ENCODE data around the gene CHSY1. TPM values are rescaled to one million over a fixed set of nuclear protein-coding genes. Genes with fewer than 3 reads are reported as not detected.

CHSY1 gene
- total and polyA plus RNA-seq, 2 of the 13 experiments (the other 11 are each of a cell fraction or from before 2014, with no cell fraction given), result 13.3 to 13.7 TPM

- no peak for TF ChIP-seq CENPX (CRISPR knock-in tag; IDR thresholded peaks at IDR 0.05)
- peak; percentile 81 for TF ChIP-seq ARNT2 (CRISPR knock-in tag; IDR thresholded peaks at IDR 0.05; ENCODE audit: low read depth)
- TF ChIP-seq DMTF1 (CRISPR knock-in tag; IDR thresholded peaks at IDR 0.05), result no peak
- TF ChIP-seq FOSL2 (CRISPR knock-in tag; IDR thresholded peaks at IDR 0.05), result peak; percentile 55; the same call in 1 of the 2 replicates
- TF ChIP-seq ZBTB40 (IDR thresholded peaks at IDR 0.05), result no peak
- peak; percentile 75 for TF ChIP-seq ZBTB40 (CRISPR knock-in tag; IDR thresholded peaks at IDR 0.05)
- TF ChIP-seq PHF20 (CRISPR knock-in tag; IDR thresholded peaks at IDR 0.05), result peak; percentile 90
- no peak for TF ChIP-seq ZNF337 (CRISPR knock-in tag; IDR thresholded peaks at IDR 0.05; ENCODE audit: borderline replicate concordance, low read depth)
- no peak for TF ChIP-seq TSC22D2 (CRISPR knock-in tag; IDR thresholded peaks at IDR 0.05; ENCODE audit: borderline replicate concordance)
- peak; percentile 89; the same call in 1 of the 2 replicates for TF ChIP-seq ETS1 (CRISPR knock-in tag; IDR thresholded peaks at IDR 0.05)
- TF ChIP-seq RFXANK (CRISPR knock-in tag; IDR thresholded peaks at IDR 0.05), result no peak
- peak; percentile 96 for TF ChIP-seq GMEB1 (CRISPR knock-in tag; IDR thresholded peaks at IDR 0.05; ENCODE audit: borderline replicate concordance)
- TF ChIP-seq ZNF550 (CRISPR knock-in tag; IDR thresholded peaks at IDR 0.05; ENCODE audit: borderline replicate concordance), result 0 out of 2 replicates have a peak, but pooled peaks have one; percentile 18
- TF ChIP-seq THAP11 (CRISPR knock-in tag; IDR thresholded peaks at IDR 0.05), result peak; percentile 95
Measured at GRCh38 chr15:101294731-101295606, 43.1 kb upstream of the CHSY1 start, which contains the start of gene SNRPA1 (continued).

All from HepG2 (cell line).